GM12878 (cell line): ENCODE data around the gene RPL22. TPM values are rescaled to one million over a fixed set of nuclear protein-coding genes. Genes with fewer than 3 reads are reported as not detected.

Experiments
- GABPA ChIP-seq: IDR thresholded peaks from 2 replicates; pipeline ENCODE4 v1.6.1; 2014; ENCODE audit warnings: antibody characterized with exemption, low read depth, mild to moderate bottlenecking, inconsistent platforms
- SUPT20H ChIP-seq: IDR thresholded peaks from 2 replicates; pipeline ENCODE4 v1.6.1; 2011; ENCODE audit warnings: low read depth, mild to moderate bottlenecking, low read length, moderate library complexity, borderline replicate concordance; ENCODE audit not compliant: control insufficient read depth
- TCF12 ChIP-seq: IDR thresholded peaks from 2 replicates; pipeline ENCODE4 v1.6.1; 2011; ENCODE audit warnings: low read depth, mild to moderate bottlenecking, low read length
- ZNF384 ChIP-seq: IDR thresholded peaks from 2 replicates; pipeline ENCODE4 v1.6.1; 2012; ENCODE audit warnings: low read depth, mild to moderate bottlenecking, low read length, improper control_type of control experiment, borderline replicate concordance
- ZZZ3 ChIP-seq: IDR thresholded peaks from 2 replicates; pipeline ENCODE4 v1.6.1; 2011; ENCODE audit warnings: low read depth; ENCODE audit not compliant: control insufficient read depth, insufficient read length
- polyA plus RNA-seq, 11 experiments: library from polyadenylated mRNA; depleted of rRNA in 4 of 11; unstranded in 6 of 11; stranded (reverse) in 5 of 11; fragments of >200 nt; fragmentation: Nextera tagmentation in 4 of 11; fragmentation: Illumina TruSeq in 1 of 11; extraction: Ambion mirVana in 4 of 11; extraction: Trizol in 1 of 11; gene quantifications; 1 replicate in 1 of 11; 2 replicates in 10 of 11; pipeline versions ENCODE4 v1.2.1 to v1.2.3, GENCODE V29; 2011 to 2016; ENCODE audit warnings: inconsistent platforms in 2 of 11, missing spikeins in 2 of 11, low read depth in 1 of 11
- total RNA-seq, 4 experiments: library from RNA; depleted of rRNA in 3 of 4; stranded (reverse); fragments of >200 nt in 3 of 4; fragmentation: Illumina TruSeq in 1 of 4; extraction: Trizol in 1 of 4; gene quantifications; 2 replicates each; pipeline versions ENCODE4 v1.2.1 to v1.2.3, GENCODE V29; 2013 to 2021
- TF ChIP-seq, protein P1 (sequence below): fragments of 450-650 bp; IDR thresholded peaks from 2 replicates; pipeline ENCODE4 v1.6.1; 2017; ENCODE audit warnings: mild to moderate bottlenecking, moderate library complexity
- TF ChIP-seq, protein P2 (sequence below): fragments of 150-350 bp; IDR thresholded peaks from 2 replicates; pipeline ENCODE4 v1.6.1; 2016; ENCODE audit warnings: low read depth, low read length
- TF ChIP-seq, protein P3 (sequence below): IDR thresholded peaks from 2 replicates; pipeline ENCODE4 v1.6.1; 2012; ENCODE audit warnings: improper control_type of control experiment, low read depth, low read length; ENCODE audit not compliant: insufficient replicate concordance
- TF ChIP-seq, protein P4 (sequence below): IDR thresholded peaks from 2 replicates; pipeline ENCODE4 v1.6.1; 2011; ENCODE audit warnings: borderline replicate concordance, low read depth, mild to moderate bottlenecking, moderate library complexity, low read length; ENCODE audit not compliant: insufficient read depth, poor library complexity, severe bottlenecking

The RPL22 gene
- total and polyA plus RNA-seq, 10 of the 15 experiments (the other 5 are each of a cell fraction or from before 2014, with no cell fraction given): 191 to 560 (median 430) TPM

DNA sequence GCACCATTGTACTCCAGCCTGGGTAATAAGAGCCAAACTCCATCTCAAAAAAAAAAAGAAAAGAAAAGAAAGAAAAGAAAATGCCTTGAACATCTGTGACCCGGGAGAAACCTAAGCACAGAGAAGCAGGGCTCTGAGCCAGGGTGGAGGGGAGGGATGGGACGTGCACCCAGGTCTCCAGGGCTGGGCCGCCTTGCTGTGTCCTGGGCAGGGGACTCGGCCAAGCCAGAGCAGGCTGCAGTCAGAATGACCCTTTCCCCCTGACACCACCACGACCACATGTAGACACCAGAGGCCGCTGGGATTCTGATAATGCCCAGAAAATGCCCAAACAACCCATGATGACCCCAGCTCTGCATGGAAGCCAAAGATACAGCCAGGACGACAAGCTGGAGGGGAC, 37.1 kb downstream of the RPL22 start (continued):
- TF ChIP-seq, protein P1, sequence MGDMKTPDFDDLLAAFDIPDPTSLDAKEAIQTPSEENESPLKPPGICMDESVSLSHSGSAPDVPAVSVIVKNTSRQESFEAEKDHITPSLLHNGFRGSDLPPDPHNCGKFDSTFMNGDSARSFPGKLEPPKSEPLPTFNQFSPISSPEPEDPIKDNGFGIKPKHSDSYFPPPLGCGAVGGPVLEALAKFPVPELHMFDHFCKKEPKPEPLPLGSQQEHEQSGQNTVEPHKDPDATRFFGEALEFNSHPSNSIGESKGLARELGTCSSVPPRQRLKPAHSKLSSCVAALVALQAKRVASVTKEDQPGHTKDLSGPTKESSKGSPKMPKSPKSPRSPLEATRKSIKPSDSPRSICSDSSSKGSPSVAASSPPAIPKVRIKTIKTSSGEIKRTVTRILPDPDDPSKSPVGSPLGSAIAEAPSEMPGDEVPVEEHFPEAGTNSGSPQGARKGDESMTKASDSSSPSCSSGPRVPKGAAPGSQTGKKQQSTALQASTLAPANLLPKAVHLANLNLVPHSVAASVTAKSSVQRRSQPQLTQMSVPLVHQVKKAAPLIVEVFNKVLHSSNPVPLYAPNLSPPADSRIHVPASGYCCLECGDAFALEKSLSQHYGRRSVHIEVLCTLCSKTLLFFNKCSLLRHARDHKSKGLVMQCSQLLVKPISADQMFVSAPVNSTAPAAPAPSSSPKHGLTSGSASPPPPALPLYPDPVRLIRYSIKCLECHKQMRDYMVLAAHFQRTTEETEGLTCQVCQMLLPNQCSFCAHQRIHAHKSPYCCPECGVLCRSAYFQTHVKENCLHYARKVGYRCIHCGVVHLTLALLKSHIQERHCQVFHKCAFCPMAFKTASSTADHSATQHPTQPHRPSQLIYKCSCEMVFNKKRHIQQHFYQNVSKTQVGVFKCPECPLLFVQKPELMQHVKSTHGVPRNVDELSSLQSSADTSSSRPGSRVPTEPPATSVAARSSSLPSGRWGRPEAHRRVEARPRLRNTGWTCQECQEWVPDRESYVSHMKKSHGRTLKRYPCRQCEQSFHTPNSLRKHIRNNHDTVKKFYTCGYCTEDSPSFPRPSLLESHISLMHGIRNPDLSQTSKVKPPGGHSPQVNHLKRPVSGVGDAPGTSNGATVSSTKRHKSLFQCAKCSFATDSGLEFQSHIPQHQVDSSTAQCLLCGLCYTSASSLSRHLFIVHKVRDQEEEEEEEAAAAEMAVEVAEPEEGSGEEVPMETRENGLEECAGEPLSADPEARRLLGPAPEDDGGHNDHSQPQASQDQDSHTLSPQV: no peak
- TF ChIP-seq, protein P2, sequence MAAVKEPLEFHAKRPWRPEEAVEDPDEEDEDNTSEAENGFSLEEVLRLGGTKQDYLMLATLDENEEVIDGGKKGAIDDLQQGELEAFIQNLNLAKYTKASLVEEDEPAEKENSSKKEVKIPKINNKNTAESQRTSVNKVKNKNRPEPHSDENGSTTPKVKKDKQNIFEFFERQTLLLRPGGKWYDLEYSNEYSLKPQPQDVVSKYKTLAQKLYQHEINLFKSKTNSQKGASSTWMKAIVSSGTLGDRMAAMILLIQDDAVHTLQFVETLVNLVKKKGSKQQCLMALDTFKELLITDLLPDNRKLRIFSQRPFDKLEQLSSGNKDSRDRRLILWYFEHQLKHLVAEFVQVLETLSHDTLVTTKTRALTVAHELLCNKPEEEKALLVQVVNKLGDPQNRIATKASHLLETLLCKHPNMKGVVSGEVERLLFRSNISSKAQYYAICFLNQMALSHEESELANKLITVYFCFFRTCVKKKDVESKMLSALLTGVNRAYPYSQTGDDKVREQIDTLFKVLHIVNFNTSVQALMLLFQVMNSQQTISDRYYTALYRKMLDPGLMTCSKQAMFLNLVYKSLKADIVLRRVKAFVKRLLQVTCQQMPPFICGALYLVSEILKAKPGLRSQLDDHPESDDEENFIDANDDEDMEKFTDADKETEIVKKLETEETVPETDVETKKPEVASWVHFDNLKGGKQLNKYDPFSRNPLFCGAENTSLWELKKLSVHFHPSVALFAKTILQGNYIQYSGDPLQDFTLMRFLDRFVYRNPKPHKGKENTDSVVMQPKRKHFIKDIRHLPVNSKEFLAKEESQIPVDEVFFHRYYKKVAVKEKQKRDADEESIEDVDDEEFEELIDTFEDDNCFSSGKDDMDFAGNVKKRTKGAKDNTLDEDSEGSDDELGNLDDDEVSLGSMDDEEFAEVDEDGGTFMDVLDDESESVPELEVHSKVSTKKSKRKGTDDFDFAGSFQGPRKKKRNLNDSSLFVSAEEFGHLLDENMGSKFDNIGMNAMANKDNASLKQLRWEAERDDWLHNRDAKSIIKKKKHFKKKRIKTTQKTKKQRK: no peak
- TF ChIP-seq, protein P3, sequence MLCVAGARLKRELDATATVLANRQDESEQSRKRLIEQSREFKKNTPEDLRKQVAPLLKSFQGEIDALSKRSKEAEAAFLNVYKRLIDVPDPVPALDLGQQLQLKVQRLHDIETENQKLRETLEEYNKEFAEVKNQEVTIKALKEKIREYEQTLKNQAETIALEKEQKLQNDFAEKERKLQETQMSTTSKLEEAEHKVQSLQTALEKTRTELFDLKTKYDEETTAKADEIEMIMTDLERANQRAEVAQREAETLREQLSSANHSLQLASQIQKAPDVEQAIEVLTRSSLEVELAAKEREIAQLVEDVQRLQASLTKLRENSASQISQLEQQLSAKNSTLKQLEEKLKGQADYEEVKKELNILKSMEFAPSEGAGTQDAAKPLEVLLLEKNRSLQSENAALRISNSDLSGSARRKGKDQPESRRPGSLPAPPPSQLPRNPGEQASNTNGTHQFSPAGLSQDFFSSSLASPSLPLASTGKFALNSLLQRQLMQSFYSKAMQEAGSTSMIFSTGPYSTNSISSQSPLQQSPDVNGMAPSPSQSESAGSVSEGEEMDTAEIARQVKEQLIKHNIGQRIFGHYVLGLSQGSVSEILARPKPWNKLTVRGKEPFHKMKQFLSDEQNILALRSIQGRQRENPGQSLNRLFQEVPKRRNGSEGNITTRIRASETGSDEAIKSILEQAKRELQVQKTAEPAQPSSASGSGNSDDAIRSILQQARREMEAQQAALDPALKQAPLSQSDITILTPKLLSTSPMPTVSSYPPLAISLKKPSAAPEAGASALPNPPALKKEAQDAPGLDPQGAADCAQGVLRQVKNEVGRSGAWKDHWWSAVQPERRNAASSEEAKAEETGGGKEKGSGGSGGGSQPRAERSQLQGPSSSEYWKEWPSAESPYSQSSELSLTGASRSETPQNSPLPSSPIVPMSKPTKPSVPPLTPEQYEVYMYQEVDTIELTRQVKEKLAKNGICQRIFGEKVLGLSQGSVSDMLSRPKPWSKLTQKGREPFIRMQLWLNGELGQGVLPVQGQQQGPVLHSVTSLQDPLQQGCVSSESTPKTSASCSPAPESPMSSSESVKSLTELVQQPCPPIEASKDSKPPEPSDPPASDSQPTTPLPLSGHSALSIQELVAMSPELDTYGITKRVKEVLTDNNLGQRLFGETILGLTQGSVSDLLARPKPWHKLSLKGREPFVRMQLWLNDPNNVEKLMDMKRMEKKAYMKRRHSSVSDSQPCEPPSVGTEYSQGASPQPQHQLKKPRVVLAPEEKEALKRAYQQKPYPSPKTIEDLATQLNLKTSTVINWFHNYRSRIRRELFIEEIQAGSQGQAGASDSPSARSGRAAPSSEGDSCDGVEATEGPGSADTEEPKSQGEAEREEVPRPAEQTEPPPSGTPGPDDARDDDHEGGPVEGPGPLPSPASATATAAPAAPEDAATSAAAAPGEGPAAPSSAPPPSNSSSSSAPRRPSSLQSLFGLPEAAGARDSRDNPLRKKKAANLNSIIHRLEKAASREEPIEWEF: no peak
- TF ChIP-seq SUPT20H (no peak), ZNF384 (no peak), TCF12 (no peak), GABPA (no peak), ZZZ3 (no peak)
- TF ChIP-seq, protein P4, sequence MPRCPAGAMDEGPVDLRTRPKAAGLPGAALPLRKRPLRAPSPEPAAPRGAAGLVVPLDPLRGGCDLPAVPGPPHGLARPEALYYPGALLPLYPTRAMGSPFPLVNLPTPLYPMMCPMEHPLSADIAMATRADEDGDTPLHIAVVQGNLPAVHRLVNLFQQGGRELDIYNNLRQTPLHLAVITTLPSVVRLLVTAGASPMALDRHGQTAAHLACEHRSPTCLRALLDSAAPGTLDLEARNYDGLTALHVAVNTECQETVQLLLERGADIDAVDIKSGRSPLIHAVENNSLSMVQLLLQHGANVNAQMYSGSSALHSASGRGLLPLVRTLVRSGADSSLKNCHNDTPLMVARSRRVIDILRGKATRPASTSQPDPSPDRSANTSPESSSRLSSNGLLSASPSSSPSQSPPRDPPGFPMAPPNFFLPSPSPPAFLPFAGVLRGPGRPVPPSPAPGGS: no peak
